Right renal cortex interstitium (tissue), 3 donors: Measurements from ENCODE around the gene SMTN. TPM values are rescaled to one million over a fixed set of nuclear protein-coding genes. Genes with fewer than 3 reads are reported as not detected.
"Not testable (repeated sequence)": the region's sequence is repeated elsewhere in the genome, so short reads cannot be mapped to it uniquely, and the experiment has no call there.

Experiments used
- DNase-seq, 3 donors: peaks; one replicate each; pipeline ENCODE4 v3.0.0-alpha.2; 2013; ENCODE audit warnings: low read depth in 3 of 3, low spot score in 2 of 3
- polyA plus RNA-seq, 3 donors: library from polyadenylated mRNA; unstranded; fragments of 120-200 nt; gene quantifications; one replicate each; pipeline ENCODE4 v1.2.1, GENCODE V29; 2013; ENCODE audit not compliant: insufficient read length in 3 of 3

The SMTN gene
- polyA plus RNA-seq, 3 donors: 26.2 to 31.6 (median 28.4) TPM

- no peak for DNase-seq
These were observed 8.3 kb downstream of the SMTN start for GRCh38 chr22:31089160-31090100.

GRCh38 chr22:31090217-31091085 is 9.3 kb downstream of the SMTN start:
- DNase-seq: no peak

DNA sequence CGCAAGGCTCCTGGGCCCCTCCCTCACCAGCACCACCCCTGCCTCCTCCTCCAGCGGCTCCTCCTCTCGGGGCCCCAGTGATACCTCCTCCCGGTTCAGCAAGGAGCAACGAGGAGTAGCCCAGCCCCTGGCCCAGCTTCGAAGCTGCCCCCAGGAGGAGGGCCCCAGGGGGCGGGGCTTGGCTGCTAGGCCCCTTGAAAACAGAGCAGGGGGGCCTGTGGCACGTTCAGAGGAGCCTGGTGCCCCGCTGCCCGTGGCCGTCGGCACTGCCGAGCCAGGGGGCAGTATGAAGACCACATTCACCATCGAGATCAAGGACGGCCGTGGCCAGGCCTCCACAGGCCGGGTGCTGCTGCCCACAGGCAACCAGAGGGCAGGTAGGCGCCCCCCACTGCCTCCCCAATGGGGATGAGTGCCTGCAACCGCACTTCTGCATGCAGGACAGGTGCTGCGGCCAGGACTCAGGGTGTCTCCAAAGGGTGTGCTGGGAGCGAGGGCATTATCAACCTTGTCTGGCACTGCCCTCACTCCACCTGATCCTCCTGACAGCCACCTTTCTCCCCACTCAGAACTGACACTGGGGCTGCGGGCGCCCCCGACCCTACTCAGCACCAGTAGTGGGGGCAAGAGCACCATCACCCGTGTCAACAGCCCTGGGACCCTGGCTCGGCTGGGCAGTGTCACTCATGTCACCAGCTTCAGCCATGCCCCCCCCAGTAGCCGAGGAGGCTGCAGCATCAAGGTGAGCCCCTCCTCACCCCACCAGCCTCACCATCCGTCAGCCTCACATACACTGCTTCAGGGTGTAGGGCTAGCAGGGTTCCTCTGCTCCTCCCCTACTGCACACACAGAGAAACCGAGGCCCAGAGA is 10.2 kb downstream of the SMTN start:
- no peak for DNase-seq

DNA sequence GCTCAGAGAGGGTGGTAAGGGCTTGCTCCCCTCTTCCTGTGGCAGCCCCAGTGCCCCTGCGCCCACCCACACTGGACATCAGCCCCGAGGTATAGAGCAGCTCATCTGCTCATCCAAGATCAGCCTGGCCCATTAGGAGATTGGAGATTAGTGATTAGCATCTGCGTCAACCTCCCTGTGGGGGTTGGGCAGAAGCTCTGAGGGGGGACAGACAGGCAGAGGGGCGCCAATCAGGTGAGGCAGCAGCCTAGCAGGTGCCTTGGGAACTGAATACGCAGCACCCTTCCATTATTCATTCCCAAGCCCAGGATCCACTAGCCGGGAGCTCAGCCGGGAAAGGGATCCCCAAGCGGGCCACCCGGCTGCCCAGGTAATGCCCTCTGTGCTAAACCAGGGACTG is 11.0 kb downstream of the SMTN start:
- DNase-seq: no peak

DNA sequence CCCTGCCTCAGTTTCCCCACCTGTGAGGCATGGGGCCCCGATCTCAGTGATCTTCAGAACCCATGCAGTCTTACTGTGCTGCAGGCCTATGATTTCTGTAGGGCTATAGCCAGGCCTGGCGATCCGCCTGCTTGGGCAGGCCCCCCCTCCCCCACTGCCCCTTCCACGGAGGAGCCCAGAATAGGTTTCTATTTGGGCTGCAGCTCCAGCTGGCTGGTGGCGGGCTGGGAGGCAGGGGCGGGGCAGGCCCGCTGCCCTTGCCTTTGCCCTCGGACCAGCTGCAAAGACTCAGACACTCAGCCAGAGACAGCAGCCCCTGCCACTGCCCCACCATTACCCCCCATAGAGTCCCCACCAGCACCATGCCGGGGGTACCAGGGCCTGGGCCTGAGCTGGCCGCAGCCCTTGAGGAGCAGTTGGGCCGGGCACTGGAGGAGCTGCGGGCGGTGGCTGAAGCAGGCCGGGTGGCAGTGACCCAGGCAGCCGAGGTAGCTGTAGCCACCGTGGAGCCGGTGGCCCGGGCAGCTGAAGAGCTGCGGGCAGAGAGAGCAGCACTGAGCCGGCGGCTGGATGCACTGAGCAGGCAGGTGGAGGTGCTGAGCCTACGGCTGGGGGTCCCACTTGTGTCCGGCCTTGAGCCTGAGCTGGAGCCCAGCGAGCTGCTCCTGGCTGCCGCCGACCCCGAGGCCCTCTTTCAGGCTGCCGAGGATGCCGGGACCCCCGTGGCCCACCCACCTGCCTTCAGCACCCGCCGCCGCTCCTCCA is 12.2 kb downstream of the SMTN start:
- DNase-seq: no peak

DNA sequence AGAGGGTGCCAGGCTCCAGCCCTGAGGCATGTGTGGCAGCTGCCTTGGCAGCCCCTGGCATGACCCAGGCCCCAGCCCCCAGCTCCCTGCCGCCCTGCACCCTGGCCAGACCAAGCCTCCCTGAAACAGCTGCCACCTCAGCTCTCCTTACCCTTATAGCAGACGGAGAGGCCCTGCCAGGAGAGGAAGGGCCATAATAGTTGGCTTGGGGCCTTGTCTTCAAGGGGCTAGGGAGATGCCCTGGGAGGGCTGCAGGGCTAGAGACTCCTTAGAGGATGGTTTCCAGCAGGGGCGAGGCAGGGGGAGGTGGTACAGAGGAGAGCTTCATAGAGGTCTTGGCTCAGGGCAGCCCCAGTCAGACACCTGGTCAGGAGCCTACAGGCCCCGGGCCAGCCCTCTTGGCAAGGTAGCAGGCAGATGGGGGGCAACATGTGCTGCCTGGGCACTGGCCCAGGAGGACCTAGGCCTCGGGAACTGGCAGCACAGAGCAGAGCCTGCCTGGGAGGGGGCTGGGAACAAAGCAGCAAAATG is 13.0 kb downstream of the SMTN start:
- DNase-seq: no peak

DNA sequence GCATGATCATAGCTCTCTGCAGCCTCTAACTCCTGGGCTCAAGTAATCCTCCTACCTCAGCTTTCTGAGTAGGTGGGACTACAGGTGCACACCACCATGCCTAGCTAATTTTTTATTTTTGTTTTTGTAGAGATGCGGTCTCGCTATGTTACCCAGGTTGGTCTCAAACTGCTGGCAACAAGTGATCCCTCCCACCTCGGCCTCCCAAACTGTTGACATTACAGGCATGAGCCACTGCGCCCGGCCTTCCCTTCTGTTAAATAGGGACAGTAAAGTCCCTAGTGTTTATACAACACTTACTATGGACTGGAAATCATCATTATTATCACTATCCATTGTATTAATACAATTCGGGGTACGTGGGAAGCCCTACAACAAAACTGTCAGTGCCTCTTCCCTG is 13.6 kb downstream of the SMTN start:
- DNase-seq: no peak

- DNase-seq: no peak
These were observed 14.6 kb downstream of the SMTN start for GRCh38 chr22:31095637-31096249.

- no peak for DNase-seq
These were observed 15.7 kb downstream of the SMTN start for GRCh38 chr22:31096657-31097279.

GRCh38 chr22:31097539-31097938 is 16.4 kb downstream of the SMTN start:
- DNase-seq: not testable (repeated sequence)

DNA sequence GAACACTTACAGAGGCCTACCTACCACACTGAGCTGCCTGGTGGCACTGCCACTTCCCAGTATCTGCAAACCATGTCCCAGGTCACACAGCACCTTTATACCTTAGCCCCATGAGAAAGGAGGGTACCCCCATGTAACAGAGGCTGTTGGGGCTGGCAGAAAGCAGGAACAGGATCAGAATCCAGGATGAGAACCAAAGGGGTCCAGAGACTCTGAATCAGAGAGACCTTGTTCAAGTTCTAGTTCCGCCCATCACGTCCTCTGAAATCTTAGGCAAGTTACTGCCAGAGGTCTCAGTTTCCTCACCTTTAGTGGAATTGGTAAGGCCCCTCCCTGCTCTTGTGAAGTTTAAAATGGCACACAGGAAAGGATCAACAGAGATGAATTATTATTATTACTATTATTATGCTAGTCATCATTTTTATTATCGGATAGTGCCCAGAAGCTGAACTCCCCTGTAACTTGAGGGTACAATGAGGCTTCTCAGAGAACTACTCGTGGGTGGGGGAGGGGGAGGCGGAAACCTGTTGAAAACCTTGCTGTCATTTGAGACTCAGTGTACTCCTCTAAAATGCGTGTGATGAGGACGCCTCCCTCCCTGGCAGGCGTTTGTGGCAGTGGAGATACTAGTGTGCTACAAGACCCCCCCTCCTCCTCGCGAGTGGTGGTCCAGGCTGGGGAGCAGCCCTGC is 17.0 kb downstream of the SMTN start:
- no peak for DNase-seq

DNA sequence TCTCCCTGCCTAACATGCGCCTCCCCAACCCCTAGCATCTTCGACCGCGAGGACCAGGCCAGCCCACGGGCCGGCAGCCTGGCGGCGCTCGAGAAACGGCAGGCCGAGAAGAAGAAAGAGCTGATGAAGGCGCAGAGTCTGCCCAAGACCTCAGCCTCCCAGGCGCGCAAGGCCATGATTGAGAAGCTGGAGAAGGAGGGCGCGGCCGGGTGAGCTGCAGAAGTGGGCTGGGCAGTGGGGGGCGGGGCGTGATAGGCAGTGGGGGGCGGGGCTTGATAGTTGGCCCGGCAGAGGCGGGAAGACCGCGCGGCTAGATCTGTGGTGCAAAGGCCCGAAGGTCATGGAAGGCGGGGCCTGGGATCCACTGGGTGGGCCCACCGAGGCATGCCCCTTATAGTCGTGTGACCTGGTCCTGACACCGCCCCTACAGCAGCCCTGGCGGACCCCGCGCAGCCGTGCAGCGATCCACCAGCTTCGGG is 17.6 kb downstream of the SMTN start:
- no peak for DNase-seq

- DNase-seq: no peak
These were observed 18.3 kb downstream of the SMTN start for GRCh38 chr22:31099386-31099785.

GRCh38 chr22:31099841-31100761 is 19.0 kb downstream of the SMTN start:
- no peak for DNase-seq

DNA sequence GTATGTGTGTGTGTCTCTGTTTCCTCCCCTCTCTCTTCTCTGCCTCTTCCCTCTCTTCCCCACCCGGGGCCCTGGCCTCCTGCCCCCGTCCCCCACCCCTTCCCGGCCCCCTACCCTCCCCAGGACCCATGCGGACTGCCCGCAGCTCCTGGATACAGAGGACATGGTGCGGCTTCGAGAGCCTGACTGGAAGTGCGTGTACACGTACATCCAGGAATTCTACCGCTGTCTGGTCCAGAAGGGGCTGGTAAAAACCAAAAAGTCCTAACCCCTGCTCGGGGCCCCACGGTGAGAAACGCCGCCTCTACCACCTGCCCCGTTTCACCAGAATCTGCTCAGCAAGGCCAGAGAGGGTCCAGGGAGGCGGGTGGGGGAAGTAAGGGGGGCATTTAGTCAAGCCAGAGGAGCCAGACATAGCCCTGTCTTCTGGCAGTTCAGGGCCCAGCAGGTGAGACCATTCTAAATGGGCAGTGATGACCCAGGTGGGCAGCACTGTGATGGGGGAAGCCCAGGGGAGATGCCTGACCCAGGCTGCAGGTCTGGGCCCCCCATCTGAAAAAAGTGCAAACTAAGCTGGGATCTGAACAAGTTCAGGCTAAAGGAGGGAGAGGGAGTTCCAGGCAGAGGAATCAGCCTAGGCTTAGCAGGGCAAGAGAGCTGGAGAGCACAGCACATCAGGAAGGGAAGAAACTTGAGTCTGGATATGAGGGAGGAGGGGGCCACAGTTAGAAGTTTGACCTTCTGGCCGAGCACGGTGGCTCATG is 19.8 kb downstream of the SMTN start:
- DNase-seq: no peak

DNA sequence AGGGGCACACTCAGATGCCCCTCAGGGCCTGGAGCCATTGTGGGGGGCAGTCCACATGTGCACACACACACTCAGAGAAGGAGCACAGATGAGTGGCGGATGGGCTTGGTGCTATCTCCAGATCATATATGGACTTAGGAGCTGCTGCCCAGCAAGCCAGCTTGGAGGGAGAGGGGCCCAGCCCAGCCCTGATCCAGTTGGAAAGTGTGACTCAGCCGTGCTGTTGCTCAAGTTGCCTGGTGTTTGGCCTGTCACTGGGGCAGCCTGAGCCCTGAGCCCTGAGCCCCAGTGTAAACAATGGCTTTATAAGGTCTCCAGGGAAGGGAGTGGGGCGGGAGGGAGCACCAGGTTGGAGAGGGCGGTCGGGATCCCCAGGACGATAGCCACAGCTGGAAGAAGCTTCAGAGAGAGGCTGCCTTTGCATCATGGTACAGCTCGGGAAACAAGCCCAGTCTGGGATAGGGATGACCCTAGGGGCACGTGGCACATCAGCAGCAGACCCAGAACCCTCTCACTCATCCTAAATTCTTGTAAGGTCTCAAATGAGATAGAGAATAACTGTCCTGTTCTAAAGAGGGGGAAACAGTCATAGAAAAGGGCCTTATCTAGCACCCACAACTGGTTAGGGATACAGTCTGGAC is 21.4 kb downstream of the SMTN start:
- DNase-seq: no peak
